PC-9 (cell line): ENCODE data around the gene TMPO. TPM values are rescaled to one million over a fixed set of nuclear protein-coding genes. Genes with fewer than 3 reads are reported as not detected.
A peak's percentile ranks its signal among the peaks of the same experiment; 100 is the strongest.

Experiments used
- BruUV-seq: library from RNA; stranded (reverse); fragments of 400-500 nt; replicated peaks from 2 replicates; lab custom pipeline; 2021; lab: Mats Ljungman, UMichigan
- CTCF ChIA-PET: fragments of 300-600 bp; sonication (Branson Sonifier 250); formaldehyde crosslinking; loops from one replicate; lab custom pipeline; 2022; ENCODE audit warnings: antibody characterized with exemption; lab: Charles Lee
- POLR2A ChIA-PET: fragments of 300-600 bp; sonication (Branson Sonifier 250); formaldehyde crosslinking; loops from one replicate; lab custom pipeline; 2022; ENCODE audit warnings: antibody characterized with exemption; ENCODE audit not compliant: unreplicated experiment; lab: Charles Lee
- DNase-seq, 2 experiments: peaks; one replicate each; pipeline versions ENCODE4 v3.0.0 to v3.0.0-alpha.2; 2015 to 2022; ENCODE audit warnings: mixed read lengths in 1 of 2
- H2AFZ ChIP-seq: fragments of 200-600 bp; sonication (generic); 2 replicates; pipeline ENCODE4 v1.8.1; 2017; ENCODE audit warnings: antibody characterized with exemption
- H3F3A ChIP-seq: fragments of 200-600 bp; sonication (generic); 2 replicates; pipeline ENCODE4 v1.8.1; 2017; ENCODE audit warnings: antibody characterized with exemption, mild to moderate bottlenecking, low read depth; ENCODE audit not compliant: insufficient read depth
- H3K27ac ChIP-seq: fragments of 200-600 bp; sonication (generic); 2 replicates; pipeline ENCODE4 v1.6.1; 2016; ENCODE audit warnings: mixed run types
- H3K27me3 ChIP-seq: fragments of 200-600 bp; sonication (generic); 2 replicates; pipeline ENCODE4 v1.6.1; 2016; ENCODE audit warnings: low read depth, mixed run types; ENCODE audit not compliant: insufficient read depth
- H3K36me3 ChIP-seq: fragments of 200-600 bp; sonication (generic); 2 replicates; pipeline ENCODE4 v1.6.1; 2016; ENCODE audit warnings: low read depth, mixed run types
- H3K4me1 ChIP-seq: fragments of 200-600 bp; sonication (generic); replicated peaks from 2 replicates; pipeline ENCODE4 v1.6.1; 2016; ENCODE audit warnings: mixed run types; ENCODE audit not compliant: insufficient read depth
- H3K4me2 ChIP-seq: fragments of 200-600 bp; sonication (generic); 2 replicates; pipeline ENCODE4 v1.6.1; 2017; ENCODE audit warnings: mixed run types
- H3K4me3 ChIP-seq: fragments of 200-600 bp; sonication (generic); 2 replicates; pipeline ENCODE4 v1.6.1; 2016; ENCODE audit warnings: mixed run types
- H3K79me2 ChIP-seq: fragments of 200-600 bp; sonication (generic); 2 replicates; pipeline ENCODE4 v1.6.1; 2017; ENCODE audit warnings: low read depth, mixed run types
- H3K9me2 ChIP-seq: fragments of 200-600 bp; sonication (generic); 2 replicates; pipeline ENCODE4 v1.8.1; 2017; ENCODE audit warnings: mild to moderate bottlenecking; ENCODE audit not compliant: insufficient read depth
- H3K9me3 ChIP-seq: fragments of 200-600 bp; sonication (generic); 2 replicates; pipeline ENCODE4 v1.8.1; 2016; ENCODE audit warnings: low read depth; ENCODE audit not compliant: insufficient read depth
- H4K20me1 ChIP-seq: fragments of 200-600 bp; sonication (generic); 2 replicates; pipeline ENCODE4 v1.8.1; 2017; ENCODE audit not compliant: insufficient read depth
- CTCF ChIP-seq: fragments of 200-600 bp; sonication (generic); conservative IDR thresholded peaks from 2 replicates; pipeline ENCODE4 v1.6.1; 2017; ENCODE audit warnings: mixed run types, antibody characterized with exemption, mild to moderate bottlenecking, moderate library complexity
- EZH2 ChIP-seq: fragments of 200-600 bp; sonication (generic); IDR thresholded peaks from 2 replicates; pipeline ENCODE4 v1.8.0; 2017; ENCODE audit warnings: antibody characterized with exemption, low read depth
- intact Hi-C: fragments of 100-400 bp; cut with micrococcal nuclease; formaldehyde crosslinking; loops from one replicate; pipeline ENCODE4 v1.10.0; 2022; ENCODE audit not compliant: unreplicated experiment
- total RNA-seq: library from RNA; stranded (reverse); gene quantifications from 2 replicates; pipeline ENCODE4 v1.2.3, GENCODE V29; 2021

TMPO gene
- total RNA-seq, 1 experiment from 2014 or later: 171 TPM

GRCh38 chr12:98580695-98581094 lies 65.3 kb downstream of the TMPO start:
- no peak for DNase-seq
- Histone ChIP-seq H3F3A (no peaks in the 10 kb centered on the region), H4K20me1 (no peaks in the 10 kb centered on the region), H3K36me3 (no peaks in the 10 kb centered on the region), H3K27me3 (no peaks in the 10 kb centered on the region), H3K4me2 (no peak overlapping the region), H3K4me1 (0 out of 2 replicates have a peak, but pooled peaks cover 6% of the 10 kb centered on the region), H3K9me2 (no peaks in the 10 kb centered on the region), H2AFZ (no peak overlapping the region), H3K9me3 (no peaks in the 10 kb centered on the region), H3K27ac (no peak overlapping the region), H3K4me3 (no peak overlapping the region), H3K79me2 (no peaks in the 10 kb centered on the region)
- intact Hi-C loops: no loop called here
- TF ChIP-seq CTCF (no peak), EZH2 (no peak)
- ChIA-PET POLR2A (no interaction called here), CTCF (no interaction called here)
- no TSS peak for BruUV-seq

GRCh38 chr12:98581101-98581500 lies 65.7 kb downstream of the TMPO start:
- H3K4me3 ChIP-seq: no peak overlapping the region
- no peaks in the 10 kb centered on the region for H3K9me3 ChIP-seq
- no peak overlapping the region for H3K27ac ChIP-seq
- H2AFZ ChIP-seq: no peak overlapping the region
- CTCF ChIA-PET: interaction anchor here (0.6 kb wide), 1 partner anchor 14 kb away, joined by 7 read pairs; no protein-coding TSS in a partner anchor
- DNase-seq: no peak
- no peaks in the 10 kb centered on the region for H3K36me3 ChIP-seq
- TF ChIP-seq EZH2 (no peak), CTCF (no peak)
- no peaks in the 10 kb centered on the region for H4K20me1 ChIP-seq
- H3K79me2 ChIP-seq: no peaks in the 10 kb centered on the region
- no peak overlapping the region for H3K4me2 ChIP-seq
- no peaks in the 10 kb centered on the region for H3K27me3 ChIP-seq
- H3F3A ChIP-seq: no peaks in the 10 kb centered on the region
- intact Hi-C loops: no loop called here
- no peaks in the 10 kb centered on the region for H3K9me2 ChIP-seq
- H3K4me1 ChIP-seq: 0 out of 2 replicates have a peak, but pooled peaks cover 6% of the 10 kb centered on the region
- POLR2A ChIA-PET: no interaction called here
- no TSS peak for BruUV-seq

DNA sequence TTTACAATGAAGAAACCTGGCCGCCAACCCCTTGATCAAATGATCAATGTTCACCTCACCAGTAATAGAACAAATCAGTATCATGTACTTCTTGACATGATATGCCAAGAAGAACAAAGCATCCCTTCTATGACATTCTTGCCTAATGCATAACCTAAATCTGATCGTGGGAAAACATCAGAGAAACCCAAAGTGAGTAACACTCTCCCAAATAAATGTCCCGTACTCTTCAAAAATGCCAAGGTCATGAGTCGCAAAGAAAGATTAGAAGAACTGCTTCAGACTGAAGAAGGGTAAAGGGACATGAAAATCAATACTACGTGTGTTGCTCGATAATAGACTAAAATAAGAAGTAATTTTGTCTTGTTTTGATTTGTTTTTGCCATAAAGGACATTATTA lies 66.7 kb downstream of the TMPO start:
- Histone ChIP-seq H3K27me3 (no peaks in the 10 kb centered on the region), H3K79me2 (no peaks in the 10 kb centered on the region), H3K9me3 (no peaks in the 10 kb centered on the region), H3K36me3 (no peaks in the 10 kb centered on the region), H3K27ac (no peak overlapping the region), H3K4me1 (0 out of 2 replicates have a peak, but pooled peaks cover 6% of the 10 kb centered on the region), H3K4me3 (no peak overlapping the region), H2AFZ (no peak overlapping the region), H3K4me2 (no peak overlapping the region), H3K9me2 (no peaks in the 10 kb centered on the region), H4K20me1 (no peaks in the 10 kb centered on the region), H3F3A (no peaks in the 10 kb centered on the region)
- ChIA-PET POLR2A (no interaction called here), CTCF (no interaction called here)
- no peak for TF ChIP-seq EZH2
- TF ChIP-seq CTCF: no peak
- intact Hi-C loops: no loop called here
- no TSS peak for BruUV-seq
- DNase-seq: peak in 1 of 2 experiments; percentile 46
